Endodermal cell (in vitro differentiated cells): ENCODE measurements around the gene SRRM4. TPM values are rescaled to one million over a fixed set of nuclear protein-coding genes. Genes with fewer than 3 reads are reported as not detected.

ENCODE experiments used
- DNase-seq: peaks from one replicate; pipeline ENCODE4 v3.0.0-alpha.2; 2017
- H3K27ac ChIP-seq: 2 replicates; pipeline ENCODE4 v1.5.1; 2013; ENCODE audit warnings: mild to moderate bottlenecking, low read depth, low read length, moderate library complexity
- H3K27me3 ChIP-seq: 2 replicates; pipeline ENCODE4 v1.6.1; 2013; ENCODE audit warnings: mild to moderate bottlenecking, low read length, moderate library complexity; ENCODE audit not compliant: insufficient read depth, control insufficient read depth, poor library complexity, severe bottlenecking
- H3K36me3 ChIP-seq: 2 replicates; pipeline ENCODE4 v1.7.0; 2013; ENCODE audit warnings: mild to moderate bottlenecking, low read length, moderate library complexity; ENCODE audit not compliant: control insufficient read depth, insufficient read depth
- H3K4me1 ChIP-seq: one replicate; pipeline ENCODE4 v1.7.0; 2013; ENCODE audit warnings: low read length; ENCODE audit not compliant: control insufficient read depth, insufficient read depth
- H3K4me3 ChIP-seq: 2 replicates; pipeline ENCODE4 v1.5.1; 2013; ENCODE audit warnings: mild to moderate bottlenecking, low read length, moderate library complexity
- H3K9ac ChIP-seq: 2 replicates; pipeline ENCODE4 v1.6.1; 2013; ENCODE audit warnings: mild to moderate bottlenecking, low read length, moderate library complexity; ENCODE audit not compliant: poor library complexity, severe bottlenecking; ENCODE audit errors: extremely low read depth
- H3K9me3 ChIP-seq: 2 replicates; pipeline ENCODE4 v1.6.1; 2013; ENCODE audit warnings: mild to moderate bottlenecking, low read length, moderate library complexity; ENCODE audit not compliant: control insufficient read depth
- H3K27ac Mint-ChIP-seq: 2 replicates; pipeline ENCODE4 v1.8.0; 2020; ENCODE audit warnings: mixed read lengths
- H3K27me3 Mint-ChIP-seq: 2 replicates; pipeline ENCODE4 v1.8.0; 2021; ENCODE audit warnings: mild to moderate bottlenecking, mixed read lengths; ENCODE audit not compliant: insufficient read depth
- H3K36me3 Mint-ChIP-seq: 2 replicates; pipeline ENCODE4 v1.8.0; 2020; ENCODE audit warnings: low read depth, mixed read lengths
- H3K4me1 Mint-ChIP-seq: 2 replicates; pipeline ENCODE4 v1.8.0; 2020; ENCODE audit warnings: mixed read lengths
- H3K4me3 Mint-ChIP-seq: 2 replicates; pipeline ENCODE4 v1.8.0; 2020; ENCODE audit warnings: mild to moderate bottlenecking, moderate library complexity, mixed read lengths
- H3K9me3 Mint-ChIP-seq: 2 replicates; pipeline ENCODE4 v1.8.0; 2020; ENCODE audit warnings: mild to moderate bottlenecking, mixed read lengths
- CTCF ChIP-seq: fragments of 200-600 bp; sonication (generic); conservative IDR thresholded peaks from 2 replicates; pipeline ENCODE4 v1.5.0; 2021; ENCODE audit warnings: antibody characterized with exemption, mild to moderate bottlenecking
- WGBS, 2 experiments: methylation state at CpG; one replicate each; pipeline versions ENCODE4 v1.1.5 to v1.1.7; 2013; ENCODE audit warnings: missing lambda C conversion rate in 2 of 2, mixed read lengths in 1 of 2; ENCODE audit not compliant: insufficient coverage in 1 of 2, insufficient read length in 1 of 2; 5-methylcytosine and 5-hydroxymethylcytosine counted together
- total RNA-seq, 2 donors: library from RNA; stranded (reverse); fragmentation: NEBNext Ultra II Directional in 1 of 2; extraction: Animal tissue kit (Norgen Biotek cat#: 25700) in 1 of 2; gene quantifications; 2 replicates in 1 of 2; 3 replicates in 1 of 2; pipeline ENCODE4 v1.2.1, GENCODE V29; 2021

Gene SRRM4
- total RNA-seq, 2 donors from 2014 or later: 0.44 to 0.71 TPM

GRCh38 chr12:119072440-119072839 is 91.1 kb downstream of the SRRM4 start:
- WGBS, 2 experiments: 83 to 86% methylated on average over 6 of the region's 6 CpGs
- DNase-seq: no peak
- no peaks in the 10 kb centered on the region for H3K36me3 Mint-ChIP-seq
- no peak overlapping the region for H3K4me3 Mint-ChIP-seq
- no peak overlapping the region for H3K27ac Mint-ChIP-seq
- TF ChIP-seq CTCF: no peak
- peaks cover 39% of the 10 kb centered on the region for H3K4me1 Mint-ChIP-seq
- H3K9me3 Mint-ChIP-seq: no peaks in the 10 kb centered on the region
- Histone ChIP-seq H3K9me3 (no peaks in the 10 kb centered on the region), H3K36me3 (no peaks in the 10 kb centered on the region), H3K27me3 (no peaks in the 10 kb centered on the region), H3K4me1 (peaks cover 37% of the 10 kb centered on the region), H3K9ac (no peak overlapping the region), H3K27ac (no peak overlapping the region), H3K4me3 (no peak overlapping the region)
- H3K27me3 Mint-ChIP-seq: peaks cover 26% of the 10 kb centered on the region

GRCh38 chr12:119075222-119075787 is 94.0 kb downstream of the SRRM4 start:
- H3K27ac Mint-ChIP-seq: no peak overlapping the region
- TF ChIP-seq CTCF: no peak
- no peak overlapping the region for H3K4me3 ChIP-seq
- no peaks in the 10 kb centered on the region for H3K36me3 ChIP-seq
- no peaks in the 10 kb centered on the region for H3K36me3 Mint-ChIP-seq
- no peaks in the 10 kb centered on the region for H3K9me3 ChIP-seq
- WGBS, 2 experiments: 79 to 81% methylated on average over 3 of the region's 3 CpGs
- H3K4me1 ChIP-seq: peaks cover 18% of the 10 kb centered on the region
- DNase-seq: no peak
- H3K27me3 ChIP-seq: no peaks in the 10 kb centered on the region
- H3K9ac ChIP-seq: no peak overlapping the region
- H3K27ac ChIP-seq: no peak overlapping the region
- H3K4me1 Mint-ChIP-seq: peaks cover 14% of the 10 kb centered on the region
- H3K9me3 Mint-ChIP-seq: no peaks in the 10 kb centered on the region
- peaks cover 29% of the 10 kb centered on the region for H3K27me3 Mint-ChIP-seq
- H3K4me3 Mint-ChIP-seq: no peak overlapping the region

- Mint-ChIP-seq H3K4me3 (no peak overlapping the region), H3K27me3 (peaks cover 26% of the 10 kb centered on the region), H3K4me1 (peaks cover 16% of the 10 kb centered on the region), H3K36me3 (no peaks in the 10 kb centered on the region), H3K9me3 (no peaks in the 10 kb centered on the region), H3K27ac (no peak overlapping the region)
- H3K4me3 ChIP-seq: no peak overlapping the region
- peaks cover 16% of the 10 kb centered on the region for H3K4me1 ChIP-seq
- no peaks in the 10 kb centered on the region for H3K27me3 ChIP-seq
- no peak for DNase-seq
- WGBS, 2 experiments: 95 to 96% methylated on average over 2 of the region's 2 CpGs
- no peaks in the 10 kb centered on the region for H3K36me3 ChIP-seq
- no peak for TF ChIP-seq CTCF
- no peak overlapping the region for H3K27ac ChIP-seq
- H3K9ac ChIP-seq: no peak overlapping the region
- H3K9me3 ChIP-seq: no peaks in the 10 kb centered on the region
Observed at GRCh38 chr12:119075918-119076317, 94.6 kb downstream of the SRRM4 start.
